Measurements from ENCODE around the gene EXOSC5.

The EXOSC5 gene

GRCh38 chr19:41434450-41434849 is 37.3 kb upstream of the EXOSC5 start:
- Histone ChIP-seq H2BK15ac (ENCODE audit: low read depth, poor library complexity, severe bottlenecking) (no peak overlapping the region), H3K79me1 (replicated peaks; ENCODE audit: low read length, poor library complexity, severe bottlenecking) (peaks cover 33% of the 10 kb centered on the region), H3K36me3 (ENCODE audit: control insufficient read depth in 1 of 2, insufficient read depth in 2 of 2, low read depth in 1 of 2, low read length in 2 of 2) (peaks cover 44 to 51% of the 10 kb centered on the region in 2 experiments), H3K18ac (ENCODE audit: low read depth in 1 of 2, low read length in 2 of 2) (no peak overlapping the region), H2AK5ac (ENCODE audit: low read length, severe bottlenecking) (no peak overlapping the region), H4K91ac (ENCODE audit: low read length) (no peak overlapping the region), H3K4me3 (ENCODE audit: insufficient read depth in 1 of 2, low read depth in 1 of 2, low read length in 2 of 2) (no peak overlapping the region), H3K4ac (ENCODE audit: low read depth in 1 of 2, low read length in 2 of 2) (no peak overlapping the region), H3K14ac (ENCODE audit: low read length in 2 of 2) (no peak overlapping the region), H4K8ac (ENCODE audit: low read length) (no peak overlapping the region), H3K9ac (ENCODE audit: low read length) (no peak overlapping the region), H3K4me2 (ENCODE audit: low read length, poor library complexity, severe bottlenecking) (no peak overlapping the region), H3K27me3 (ENCODE audit: control insufficient read depth in 1 of 2, insufficient read depth in 1 of 2, low read length in 2 of 2) (no peaks in the 10 kb centered on the region), H2BK5ac (ENCODE audit: low read depth, low read length, poor library complexity, severe bottlenecking) (no peak overlapping the region), H2BK12ac (ENCODE audit: low read length in 2 of 2) (no peak overlapping the region), H3K23ac (ENCODE audit: low read length in 2 of 2) (no peak overlapping the region), H2AFZ (ENCODE audit: low read depth, low read length) (no peak overlapping the region), H3K27ac (ENCODE audit: low read length, poor library complexity, severe bottlenecking) (no peak overlapping the region), H3K4me1 (ENCODE audit: control insufficient read depth, insufficient read depth, low read depth, low read length) (peaks cover 5% of the 10 kb centered on the region), H2BK120ac (ENCODE audit: low read depth, low read length) (no peak overlapping the region), H3K9me3 (ENCODE audit: control insufficient read depth, low read length) (no peaks in the 10 kb centered on the region)
- no peak for DNase-seq
- WGBS: 96% methylated on average over 5 of the region's 5 CpGs

DNA sequence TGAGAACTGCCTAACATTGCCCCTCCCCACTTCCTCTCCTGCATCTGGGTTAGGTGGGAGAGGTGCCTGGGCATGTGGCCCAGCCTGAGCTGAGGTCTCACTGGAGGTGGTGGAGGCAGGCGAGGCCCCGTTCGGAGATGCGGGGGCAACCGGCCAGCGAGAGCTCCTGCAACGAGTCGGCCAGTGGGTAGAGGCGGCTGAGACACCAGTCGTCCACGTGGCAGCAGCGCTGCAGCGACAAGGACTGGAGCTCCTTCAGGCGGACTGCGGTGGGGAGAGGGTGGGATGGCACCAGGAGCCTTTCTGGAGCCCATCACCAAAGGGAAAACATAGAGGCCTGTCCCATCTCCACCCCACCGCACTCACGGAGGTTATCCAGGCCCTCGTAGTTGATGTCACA is 36.0 kb upstream of the EXOSC5 start:
- peak overlapping the region; percentile 62 for H4K91ac ChIP-seq (ENCODE audit: low read length)
- no peak overlapping the region for H2AK5ac ChIP-seq (ENCODE audit: low read length, severe bottlenecking)
- H3K9me3 ChIP-seq (ENCODE audit: control insufficient read depth, low read length): no peaks in the 10 kb centered on the region
- DNase-seq: no peak
- H2BK5ac ChIP-seq (ENCODE audit: low read depth, low read length, poor library complexity, severe bottlenecking): no peak overlapping the region
- no peak overlapping the region for H3K14ac ChIP-seq (ENCODE audit: low read length in 2 of 2)
- 92% methylated on average over 18 of the region's 18 CpGs for WGBS
- peaks cover 13% of the 10 kb centered on the region for H3K4me1 ChIP-seq (ENCODE audit: control insufficient read depth, insufficient read depth, low read depth, low read length)
- H2BK120ac ChIP-seq (ENCODE audit: low read depth, low read length): no peak overlapping the region
- peak overlapping the region; percentile 67 for H4K8ac ChIP-seq (ENCODE audit: low read length)
- no peak overlapping the region for H2BK12ac ChIP-seq (ENCODE audit: low read length in 2 of 2)
- H3K9ac ChIP-seq (ENCODE audit: low read length): no peak overlapping the region
- H2AFZ ChIP-seq (ENCODE audit: low read depth, low read length): no peak overlapping the region
- no peaks in the 10 kb centered on the region for H3K27me3 ChIP-seq (ENCODE audit: control insufficient read depth in 1 of 2, insufficient read depth in 1 of 2, low read length in 2 of 2)
- no peak overlapping the region for H3K18ac ChIP-seq (ENCODE audit: low read depth in 1 of 2, low read length in 2 of 2)
- no peak overlapping the region for H2BK15ac ChIP-seq (ENCODE audit: low read depth, poor library complexity, severe bottlenecking)
- H3K23ac ChIP-seq (ENCODE audit: low read length in 2 of 2): no peak overlapping the region
- peaks cover 26% of the 10 kb centered on the region for H3K79me1 ChIP-seq (replicated peaks; ENCODE audit: low read length, poor library complexity, severe bottlenecking)
- peaks cover 44 to 50% of the 10 kb centered on the region in 2 experiments for H3K36me3 ChIP-seq (ENCODE audit: control insufficient read depth in 1 of 2, insufficient read depth in 2 of 2, low read depth in 1 of 2, low read length in 2 of 2)
- no peak overlapping the region for H3K4ac ChIP-seq (ENCODE audit: low read depth in 1 of 2, low read length in 2 of 2)
- H3K27ac ChIP-seq (ENCODE audit: low read length, poor library complexity, severe bottlenecking): no peak overlapping the region
- H3K4me3 ChIP-seq (ENCODE audit: insufficient read depth in 1 of 2, low read depth in 1 of 2, low read length in 2 of 2): no peak overlapping the region
- no peak overlapping the region for H3K4me2 ChIP-seq (ENCODE audit: low read length, poor library complexity, severe bottlenecking)

GRCh38 chr19:41431426-41432386 is 34.5 kb upstream of the EXOSC5 start:
- Histone ChIP-seq H3K18ac (ENCODE audit: low read depth in 1 of 2, low read length in 2 of 2) (no peak overlapping the region), H2BK15ac (ENCODE audit: low read depth, poor library complexity, severe bottlenecking) (no peak overlapping the region), H3K36me3 (ENCODE audit: control insufficient read depth in 1 of 2, insufficient read depth in 2 of 2, low read depth in 1 of 2, low read length in 2 of 2) (peaks cover 34 to 44% of the 10 kb centered on the region in 2 experiments), H2BK12ac (ENCODE audit: low read length in 2 of 2) (no peak overlapping the region), H3K27me3 (ENCODE audit: control insufficient read depth in 1 of 2, insufficient read depth in 1 of 2, low read length in 2 of 2) (no peaks in the 10 kb centered on the region), H3K9ac (ENCODE audit: low read length) (no peak overlapping the region), H4K8ac (ENCODE audit: low read length) (no peak overlapping the region), H2BK5ac (ENCODE audit: low read depth, low read length, poor library complexity, severe bottlenecking) (no peak overlapping the region), H3K4ac (ENCODE audit: low read depth in 1 of 2, low read length in 2 of 2) (no peak overlapping the region), H3K4me3 (ENCODE audit: insufficient read depth in 1 of 2, low read depth in 1 of 2, low read length in 2 of 2) (no peak overlapping the region), H2AFZ (ENCODE audit: low read depth, low read length) (no peak overlapping the region), H3K4me1 (ENCODE audit: control insufficient read depth, insufficient read depth, low read depth, low read length) (peaks cover 26% of the 10 kb centered on the region), H3K23ac (ENCODE audit: low read length in 2 of 2) (no peak overlapping the region), H3K14ac (ENCODE audit: low read length in 2 of 2) (no peak overlapping the region), H4K91ac (ENCODE audit: low read length) (no peak overlapping the region), H2BK120ac (ENCODE audit: low read depth, low read length) (no peak overlapping the region), H3K79me1 (replicated peaks; ENCODE audit: low read length, poor library complexity, severe bottlenecking) (peaks cover 16% of the 10 kb centered on the region), H3K27ac (ENCODE audit: low read length, poor library complexity, severe bottlenecking) (no peak overlapping the region), H3K9me3 (ENCODE audit: control insufficient read depth, low read length) (no peaks in the 10 kb centered on the region), H2AK5ac (ENCODE audit: low read length, severe bottlenecking) (no peak overlapping the region), H3K4me2 (ENCODE audit: low read length, poor library complexity, severe bottlenecking) (no peak overlapping the region)
- 83% methylated on average over 23 of the region's 23 CpGs for WGBS
- peak; percentile 44 for DNase-seq

DNA sequence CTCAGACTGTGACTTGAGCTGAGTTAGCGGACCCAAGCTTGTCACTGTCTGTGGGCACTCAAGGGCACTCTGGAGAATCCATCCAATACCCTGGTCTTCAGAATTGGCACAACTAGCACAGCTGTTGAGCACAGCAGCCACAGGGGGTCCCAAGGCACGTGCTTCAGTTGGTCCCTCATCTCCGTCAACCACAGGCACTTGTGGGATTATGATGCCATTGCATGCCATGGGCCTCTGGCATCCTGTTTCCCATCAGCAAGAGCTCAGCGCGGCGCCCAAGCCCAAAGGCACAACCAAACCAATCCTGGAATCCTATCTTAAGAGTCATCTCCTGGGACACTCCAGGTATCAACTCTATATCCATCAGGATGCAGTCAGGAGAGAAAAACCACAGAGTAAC is 33.8 kb upstream of the EXOSC5 start:
- H3K36me3 ChIP-seq (ENCODE audit: control insufficient read depth in 1 of 2, insufficient read depth in 2 of 2, low read depth in 1 of 2, low read length in 2 of 2): peaks cover 28 to 44% of the 10 kb centered on the region in 2 experiments
- H4K91ac ChIP-seq (ENCODE audit: low read length): no peak overlapping the region
- H3K9me3 ChIP-seq (ENCODE audit: control insufficient read depth, low read length): no peaks in the 10 kb centered on the region
- no peak overlapping the region for H2AFZ ChIP-seq (ENCODE audit: low read depth, low read length)
- H2BK12ac ChIP-seq (ENCODE audit: low read length in 2 of 2): no peak overlapping the region
- no peak overlapping the region for H2BK120ac ChIP-seq (ENCODE audit: low read depth, low read length)
- H3K27ac ChIP-seq (ENCODE audit: low read length, poor library complexity, severe bottlenecking): no peak overlapping the region
- no peak overlapping the region for H3K9ac ChIP-seq (ENCODE audit: low read length)
- H2AK5ac ChIP-seq (ENCODE audit: low read length, severe bottlenecking): no peak overlapping the region
- H3K14ac ChIP-seq (ENCODE audit: low read length in 2 of 2): no peak overlapping the region
- no peak overlapping the region for H3K4me3 ChIP-seq (ENCODE audit: insufficient read depth in 1 of 2, low read depth in 1 of 2, low read length in 2 of 2)
- H2BK15ac ChIP-seq (ENCODE audit: low read depth, poor library complexity, severe bottlenecking): no peak overlapping the region
- WGBS: 98% methylated on average over 5 of the region's 6 CpGs
- H3K4me2 ChIP-seq (ENCODE audit: low read length, poor library complexity, severe bottlenecking): no peak overlapping the region
- peaks cover 34% of the 10 kb centered on the region for H3K4me1 ChIP-seq (ENCODE audit: control insufficient read depth, insufficient read depth, low read depth, low read length)
- no peak overlapping the region for H3K23ac ChIP-seq (ENCODE audit: low read length in 2 of 2)
- no peak overlapping the region for H3K18ac ChIP-seq (ENCODE audit: low read depth in 1 of 2, low read length in 2 of 2)
- no peak overlapping the region for H4K8ac ChIP-seq (ENCODE audit: low read length)
- H3K27me3 ChIP-seq (ENCODE audit: control insufficient read depth in 1 of 2, insufficient read depth in 1 of 2, low read length in 2 of 2): no peaks in the 10 kb centered on the region
- peaks cover 10% of the 10 kb centered on the region for H3K79me1 ChIP-seq (replicated peaks; ENCODE audit: low read length, poor library complexity, severe bottlenecking)
- H2BK5ac ChIP-seq (ENCODE audit: low read depth, low read length, poor library complexity, severe bottlenecking): no peak overlapping the region
- H3K4ac ChIP-seq (ENCODE audit: low read depth in 1 of 2, low read length in 2 of 2): no peak overlapping the region
- no peak for DNase-seq
